Measurements from ENCODE around the gene SHISA8.
A peak's percentile ranks its signal among the peaks of the same experiment; 100 is the strongest.

SHISA8 gene

DNA sequence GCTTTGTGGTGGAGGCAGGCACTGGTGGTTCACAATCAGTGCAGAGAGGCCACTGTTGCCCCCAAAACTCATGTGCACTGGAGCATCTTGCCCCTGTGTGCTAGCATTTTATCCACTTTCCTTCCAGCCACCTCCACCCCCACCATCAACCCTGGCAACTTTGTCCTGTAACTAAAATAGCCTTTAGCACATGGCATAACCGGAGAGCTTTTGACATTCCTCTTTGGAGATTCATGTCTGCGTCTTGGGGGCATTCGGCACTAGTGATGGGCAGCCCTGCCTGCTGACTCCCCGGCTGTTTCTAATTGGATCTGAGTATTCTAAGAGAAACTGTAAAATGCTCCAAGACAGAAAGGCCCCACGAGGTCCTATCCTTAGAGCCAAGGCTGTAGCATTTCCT is 15.8 kb downstream of the SHISA8 start:
- no peak for DNase-seq (ENCODE audit: low spot score)

- no peak for DNase-seq (ENCODE audit: low spot score)
Observed at GRCh38 chr22:41898645-41899044, 16.2 kb downstream of the SHISA8 start.

DNA sequence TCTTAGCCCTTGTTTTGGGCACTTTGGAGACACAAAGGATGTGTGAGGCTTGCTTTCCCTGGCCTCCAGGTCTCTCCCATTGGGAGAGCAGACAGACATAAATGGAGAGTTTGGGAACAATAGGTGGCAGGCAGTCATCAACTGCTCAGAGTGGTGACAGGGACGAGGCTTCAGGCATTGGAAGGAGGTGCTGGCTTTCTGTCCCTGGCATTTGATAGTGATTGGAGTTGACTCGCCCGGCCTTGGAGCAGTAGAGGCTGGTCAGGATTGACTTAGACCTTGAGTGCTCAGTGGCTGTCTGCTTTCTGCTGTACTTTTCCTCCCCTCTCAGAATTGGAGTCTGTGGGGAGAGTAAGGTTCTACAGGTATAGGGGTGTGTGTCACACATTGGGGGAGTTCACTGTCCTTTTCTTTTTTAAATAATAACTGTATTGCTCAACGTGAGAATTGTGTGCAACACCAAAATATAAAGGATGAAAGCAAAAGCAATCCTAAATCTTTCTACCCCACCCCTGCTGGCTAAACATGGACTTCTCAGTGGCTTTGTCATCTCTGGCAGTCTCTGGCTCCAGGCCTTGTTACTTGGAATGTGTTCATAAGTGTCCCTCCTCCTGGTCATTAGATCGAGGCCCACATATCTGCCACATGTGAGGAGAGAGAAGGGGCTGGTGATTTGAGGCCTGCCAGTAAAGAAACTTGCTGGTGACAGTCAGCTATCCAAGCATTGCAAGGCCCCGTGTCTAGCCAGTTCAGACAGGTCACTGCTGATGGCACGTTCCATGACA is 21.1 kb downstream of the SHISA8 start:
- peak; percentile 27 for DNase-seq (ENCODE audit: low spot score)

- no peak for DNase-seq (ENCODE audit: low spot score)
Observed at GRCh38 chr22:41892721-41893120, 22.2 kb downstream of the SHISA8 start.

DNA sequence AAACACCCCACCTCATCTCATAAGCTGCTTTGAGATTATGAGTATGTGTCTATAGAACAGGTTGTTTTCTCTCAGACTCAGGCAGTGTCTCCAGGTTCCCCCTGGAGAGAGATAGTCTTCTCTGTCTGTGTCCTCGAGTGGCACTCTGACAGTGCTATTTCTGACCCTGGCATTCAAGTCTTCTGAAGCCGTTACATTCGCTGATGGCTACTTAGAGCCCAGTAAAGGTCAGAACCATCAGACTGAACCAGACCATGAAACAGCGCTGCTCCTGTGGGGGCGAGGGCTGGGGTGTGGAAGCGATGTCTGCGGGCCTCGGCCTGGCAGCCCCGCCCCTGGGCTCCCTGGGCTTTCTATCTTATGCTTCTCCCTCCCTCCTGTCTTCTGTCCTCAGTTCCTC is 23.5 kb downstream of the SHISA8 start:
- no peak for DNase-seq (ENCODE audit: low spot score)

DNA sequence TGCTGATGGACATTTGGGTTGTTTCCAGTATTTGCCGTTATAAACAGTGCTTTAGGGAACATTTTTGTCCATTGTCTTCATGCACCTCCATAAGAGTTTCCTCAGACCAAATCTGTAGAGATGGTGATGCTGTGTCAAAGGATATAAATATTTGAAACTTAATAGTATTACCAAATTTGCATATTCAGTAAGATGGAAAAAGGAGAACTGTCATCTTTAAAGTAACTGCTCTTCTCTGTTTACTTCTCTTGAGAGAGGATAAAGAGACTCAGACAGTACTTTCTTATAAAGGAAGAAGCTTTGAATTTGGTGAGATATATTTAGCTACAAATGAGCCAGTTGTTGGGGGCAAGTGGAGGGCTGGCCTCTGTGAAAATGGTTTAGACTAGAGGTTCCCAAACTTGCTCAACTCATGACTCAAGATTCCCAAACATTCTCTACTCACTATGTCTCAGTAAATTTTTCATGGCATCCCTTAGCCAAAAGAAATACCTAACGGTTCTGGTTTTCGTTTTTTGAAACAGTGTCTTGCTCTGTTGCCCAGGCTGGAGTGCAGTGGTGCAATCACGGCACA is 26.2 kb downstream of the SHISA8 start:
- no peak for DNase-seq (ENCODE audit: low spot score)

DNA sequence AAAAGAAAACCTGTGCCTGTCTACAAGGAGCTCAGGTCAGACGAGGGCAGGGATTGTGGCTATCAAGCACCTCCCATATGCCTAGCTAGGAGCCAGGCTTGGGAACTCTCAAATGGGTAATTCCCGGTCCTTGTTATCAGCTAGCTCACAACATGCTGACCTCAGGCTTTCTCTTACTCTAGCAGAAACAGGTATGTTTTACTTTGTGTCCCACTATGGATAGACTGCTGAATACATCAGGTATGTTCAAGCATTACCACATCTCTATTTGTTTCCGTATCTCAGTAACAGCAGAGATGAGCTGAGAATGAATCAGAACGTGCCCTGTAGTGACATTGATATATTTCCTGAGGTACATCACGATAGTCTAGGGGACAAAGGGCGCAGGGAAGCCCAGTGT is 29.4 kb downstream of the SHISA8 start:
- DNase-seq (ENCODE audit: low spot score): no peak

- no peak for DNase-seq (ENCODE audit: low spot score)
Observed at GRCh38 chr22:41885116-41885515, 29.8 kb downstream of the SHISA8 start.

DNA sequence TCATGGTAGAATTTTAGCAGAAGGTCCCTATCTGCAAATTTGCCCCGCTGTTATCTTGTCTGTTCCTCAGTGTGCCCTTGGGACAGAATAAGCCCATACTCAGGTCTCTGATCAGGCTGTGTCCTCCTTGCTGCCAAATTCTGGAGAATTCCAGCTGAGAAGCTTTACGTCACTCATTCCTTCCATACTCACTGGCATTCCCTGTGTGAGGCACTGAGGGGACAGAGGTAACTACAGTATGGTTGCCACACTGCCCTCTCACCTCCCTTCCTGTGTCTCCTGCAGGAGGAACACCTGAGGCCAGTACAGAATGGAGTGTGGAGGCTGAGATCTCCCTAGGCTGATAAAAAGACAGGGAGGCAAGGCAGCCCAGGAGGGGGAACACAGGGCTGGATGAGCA is 31.5 kb downstream of the SHISA8 start:
- peak; percentile 61 for DNase-seq (ENCODE audit: low spot score)

- peak; percentile 57 for DNase-seq (ENCODE audit: low spot score)
Observed at GRCh38 chr22:41880653-41881052, 34.2 kb downstream of the SHISA8 start.

DNA sequence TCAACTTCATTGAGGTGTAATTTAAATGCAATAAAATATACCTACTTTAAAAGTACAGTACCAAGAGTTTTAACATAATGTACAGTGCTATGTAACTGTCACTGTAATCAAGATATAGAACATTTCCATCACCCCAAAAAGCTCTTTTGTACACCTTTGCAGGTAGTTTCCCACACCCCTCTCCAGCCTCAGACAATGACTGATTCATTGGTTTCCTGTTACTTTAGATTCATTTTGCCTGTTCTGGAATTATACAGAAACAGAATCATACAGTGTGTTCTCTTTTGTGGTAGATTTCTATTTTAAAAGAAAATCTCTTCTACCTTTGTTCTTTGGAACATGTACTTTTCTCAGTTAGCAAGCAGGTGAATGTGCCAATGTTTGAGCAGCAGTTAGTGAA is 38.2 kb downstream of the SHISA8 start:
- DNase-seq (ENCODE audit: low spot score): no peak

- no peak for DNase-seq (ENCODE audit: low spot score)
Observed at GRCh38 chr22:41876275-41876674, 38.6 kb downstream of the SHISA8 start.

DNA sequence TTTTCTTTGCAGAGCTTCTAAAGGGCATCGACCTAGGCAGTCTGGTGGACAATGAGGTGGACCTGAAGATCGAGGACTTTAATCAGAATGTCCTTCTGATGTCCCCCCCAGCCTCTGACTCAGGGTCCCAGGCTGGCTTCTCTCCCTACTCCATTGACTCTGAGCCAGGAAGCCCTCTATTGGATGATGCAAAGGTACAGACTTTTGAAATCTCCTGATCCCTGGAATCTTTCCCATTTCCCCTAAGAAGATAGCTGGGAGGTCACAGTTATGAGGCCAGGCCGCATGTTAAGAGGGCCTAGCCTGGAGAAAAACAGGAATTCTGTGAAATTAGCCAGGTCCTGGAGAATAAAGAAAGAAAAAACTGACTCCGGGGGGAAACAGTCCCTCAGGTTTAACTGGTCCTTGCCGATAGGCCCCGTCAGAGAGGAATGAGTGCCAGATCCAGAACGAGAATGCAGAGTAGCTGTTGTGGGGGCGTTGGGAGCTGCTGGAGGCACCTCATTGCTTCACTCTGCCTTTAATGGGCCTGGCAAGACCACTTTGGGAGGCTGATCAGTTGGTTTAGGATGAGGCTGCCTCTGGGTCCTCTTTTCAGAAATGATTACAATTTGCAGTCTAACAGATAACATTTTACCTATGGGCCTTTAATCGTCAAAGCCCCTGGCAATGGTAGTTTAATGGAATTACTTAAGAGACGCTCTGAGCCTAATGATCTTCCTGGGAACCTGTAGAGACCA is 39.2 kb downstream of the SHISA8 start:
- DNase-seq (ENCODE audit: low spot score): no peak

- DNase-seq (ENCODE audit: low spot score): no peak
Observed at GRCh38 chr22:41874090-41874489, 40.8 kb downstream of the SHISA8 start.

- no peak for DNase-seq (ENCODE audit: low spot score)
Observed at GRCh38 chr22:41873391-41873790, 41.5 kb downstream of the SHISA8 start.

DNA sequence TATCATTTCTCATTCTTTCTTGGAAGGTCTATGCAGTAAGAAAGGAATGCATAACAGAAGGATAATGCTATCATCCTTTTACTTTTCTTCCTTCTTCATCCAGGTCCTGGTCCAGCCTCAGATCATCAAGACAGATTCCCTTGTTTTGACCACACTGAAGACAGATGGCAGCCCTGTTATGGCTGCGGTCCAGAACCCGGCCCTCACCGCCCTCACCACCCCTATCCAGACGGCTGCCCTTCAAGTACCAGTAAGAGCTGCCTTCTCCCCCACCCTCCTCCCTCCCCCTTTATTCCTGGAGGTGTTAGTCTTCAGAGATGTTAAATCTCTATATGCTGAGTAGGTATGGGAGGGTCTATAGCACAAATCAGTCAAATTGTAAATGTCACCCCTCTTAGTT is 44.1 kb downstream of the SHISA8 start:
- peak; percentile 95 for DNase-seq (ENCODE audit: low spot score)

DNA sequence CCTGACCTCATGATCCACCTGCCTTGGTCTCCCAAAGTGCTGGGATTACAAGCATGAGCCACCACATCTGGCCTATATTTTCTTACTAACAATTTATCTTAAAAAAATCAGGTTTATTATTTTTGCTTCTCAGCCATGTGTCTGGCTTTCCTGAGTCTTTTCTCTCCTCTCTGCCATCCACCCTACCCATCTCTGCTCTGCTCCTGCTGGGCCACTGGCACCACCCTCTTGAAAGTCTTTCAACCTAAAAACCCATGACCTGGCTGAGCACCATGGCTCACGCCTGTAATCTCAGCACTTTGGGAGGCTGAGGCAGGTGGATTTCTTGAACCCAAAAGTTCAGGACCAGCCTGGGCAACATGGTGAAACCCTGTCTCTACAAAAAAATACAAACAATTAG is 44.8 kb downstream of the SHISA8 start:
- DNase-seq (ENCODE audit: low spot score): peak; percentile 60

DNA sequence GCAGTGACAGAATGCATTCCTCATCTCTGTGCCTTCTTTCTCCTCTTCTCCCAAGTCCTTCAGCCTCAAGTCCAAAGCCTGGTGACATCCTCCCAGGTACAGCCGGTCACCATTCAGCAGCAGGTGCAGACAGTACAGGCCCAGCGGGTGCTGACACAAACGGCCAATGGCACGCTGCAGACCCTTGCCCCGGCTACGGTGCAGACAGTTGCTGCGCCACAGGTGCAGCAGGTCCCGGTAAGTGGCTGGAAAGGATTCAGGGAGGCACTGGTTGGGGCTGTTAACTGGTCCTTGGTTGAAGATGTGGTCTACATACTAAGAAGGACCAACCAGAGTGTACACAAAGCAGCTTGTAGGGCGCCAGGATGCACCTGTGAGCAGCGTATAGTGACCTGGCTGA is 46.3 kb downstream of the SHISA8 start:
- DNase-seq (ENCODE audit: low spot score): peak; percentile 67

DNA sequence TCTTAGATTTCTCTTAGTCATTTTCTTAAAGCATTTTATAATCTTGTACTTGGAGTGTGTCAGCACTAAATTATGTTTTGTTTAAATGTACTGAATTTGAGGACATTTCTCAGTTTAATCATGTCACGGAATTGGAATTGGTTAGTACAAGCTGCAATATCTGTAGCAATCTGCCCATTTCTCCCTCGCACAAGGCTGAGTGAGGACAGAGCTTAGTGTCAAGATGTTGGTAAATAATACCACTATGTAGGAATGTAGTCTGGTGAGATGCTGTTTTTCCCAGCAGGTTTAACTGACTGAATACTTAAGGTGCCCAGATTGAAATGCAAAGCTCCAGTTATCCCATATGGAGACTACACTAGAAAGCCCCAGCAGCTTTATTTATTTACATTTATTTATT is 51.4 kb downstream of the SHISA8 start:
- DNase-seq (ENCODE audit: low spot score): no peak

GRCh38 chr22:41862530-41863266 is 52.2 kb downstream of the SHISA8 start:
- DNase-seq (ENCODE audit: low spot score): peak; percentile 43

DNA sequence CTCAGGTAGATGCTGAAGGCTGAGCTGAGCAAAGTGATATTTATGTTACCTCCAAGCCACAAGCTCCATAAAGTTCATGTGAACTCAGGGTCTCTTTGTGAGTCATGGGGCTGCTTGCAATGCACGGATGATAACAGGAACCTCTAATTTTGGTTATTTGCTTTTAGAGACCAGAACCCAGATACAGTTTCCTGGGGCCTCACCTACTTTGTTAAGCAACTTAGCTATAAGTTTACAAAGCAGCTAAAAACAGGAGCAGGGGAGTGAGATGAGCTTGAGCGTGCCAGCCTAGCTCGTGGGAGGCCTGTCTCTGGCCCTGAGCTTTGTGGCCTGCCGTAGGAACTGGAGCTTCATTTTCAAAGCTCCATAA is 52.7 kb downstream of the SHISA8 start:
- DNase-seq (ENCODE audit: low spot score): no peak
